Measurements from ENCODE around the gene PANX1. TPM values are rescaled to one million over a fixed set of nuclear protein-coding genes. Genes with fewer than 3 reads are reported as not detected.

PANX1 gene
- total and polyA plus RNA-seq, 10 of the 15 experiments (the other 5 are each of a cell fraction or from before 2014, with no cell fraction given): 3.3 to 18.7 (median 14.4) TPM

GRCh38 chr11:94103471-94103870 is 25.2 kb upstream of the PANX1 start:
- H4K20me1 ChIP-seq (ENCODE audit: control insufficient read depth, insufficient read depth): no peaks in the 10 kb centered on the region
- in situ Hi-C loops (cut with MboI): no loop called here
- WGBS (ENCODE audit: insufficient coverage, insufficient replicate concordance, low lambda C conversion rate, missing lambda C conversion rate): 0% methylated on average over 1 of the region's 1 CpG
- SMC1A ChIA-PET (ENCODE audit: uncharacterized antibody, unreplicated experiment): no interaction called here
- no peak for FAIRE-seq
- no peaks in the 10 kb centered on the region for H3K9me3 ChIP-seq (replicated peaks; ENCODE audit: control insufficient read depth, insufficient read depth, low read length)
- DNase-seq (ENCODE audit: low read depth, low spot score): no peak
- H3K27me3 ChIP-seq (replicated peaks in 1 of 2; ENCODE audit: control insufficient read depth in 2 of 2, insufficient read depth in 2 of 2, low read length in 1 of 2): no peaks in the 10 kb centered on the region
- no peak for ATAC-seq
- CTCF ChIA-PET: no interaction called here
- no peak overlapping the region for H2AFZ ChIP-seq (ENCODE audit: control insufficient read depth, low read depth, low read length)
- POLR2A ChIA-PET: no interaction called here
- RAD21 ChIA-PET (ENCODE audit: unreplicated experiment): no interaction called here
- BruUV-seq (replicated peaks): no TSS peak
- no peaks in the 10 kb centered on the region for H3K36me3 ChIP-seq (ENCODE audit: control insufficient read depth in 2 of 2, insufficient read depth in 2 of 2, low read length in 1 of 2)
- intact Hi-C loops (cut with micrococcal nuclease; ENCODE audit: unreplicated experiment): loop anchor here (10.0 kb wide), 1 partner anchor 179 kb away; no protein-coding TSS in a partner anchor
- H3K4me1 ChIP-seq (ENCODE audit: control insufficient read depth, insufficient read depth, low read length): no peaks in the 10 kb centered on the region
- H3K79me2 ChIP-seq (ENCODE audit: control insufficient read depth, insufficient read depth, low read length): no peaks in the 10 kb centered on the region
- no peak overlapping the region for H3K4me2 ChIP-seq (ENCODE audit: control insufficient read depth, insufficient read depth)
- no peak overlapping the region for H3K4me3 ChIP-seq
- H3K9ac ChIP-seq (ENCODE audit: control insufficient read depth, insufficient read depth, low read length): no peak overlapping the region
- no peak overlapping the region for H3K27ac ChIP-seq (ENCODE audit: control insufficient read depth, insufficient read depth)
- TF ChIP-seq SUZ12 (IDR thresholded peaks at IDR 0.05; ENCODE audit: unreplicated experiment): no peak
- no peak for TF ChIP-seq HDAC6 (IDR thresholded peaks at IDR 0.05; ENCODE audit: unreplicated experiment)
- no peak for TF ChIP-seq NKRF (conservative IDR thresholded peaks at IDR 0.05)
- TF ChIP-seq IKZF1 (conservative IDR thresholded peaks at IDR 0.05): no peak
- no peak for TF ChIP-seq SKIL (IDR thresholded peaks at IDR 0.05; ENCODE audit: low read depth, poor library complexity, severe bottlenecking)
- no peak for TF ChIP-seq SP1 (IDR thresholded peaks at IDR 0.05; ENCODE audit: low read depth, low read length)
- no peak for TF ChIP-seq ZNF687 (IDR thresholded peaks at IDR 0.05)
- no peak for TF ChIP-seq CEBPZ (IDR thresholded peaks at IDR 0.05; ENCODE audit: low read depth, low read length)
- TF ChIP-seq MEF2A (IDR thresholded peaks at IDR 0.05; ENCODE audit: insufficient read depth, low read depth, low read length): no peak
- no peak for TF ChIP-seq HCFC1 (IDR thresholded peaks at IDR 0.05; ENCODE audit: low read length)
- no peak for TF ChIP-seq ATF2 (IDR thresholded peaks at IDR 0.05; ENCODE audit: low read length)
- TF ChIP-seq CBFB (IDR thresholded peaks at IDR 0.05; ENCODE audit: low read depth): no peak
